ENCODE measurements around the gene RBM15.
A peak's percentile ranks its signal among the peaks of the same experiment; 100 is the strongest.

RBM15 gene

DNA sequence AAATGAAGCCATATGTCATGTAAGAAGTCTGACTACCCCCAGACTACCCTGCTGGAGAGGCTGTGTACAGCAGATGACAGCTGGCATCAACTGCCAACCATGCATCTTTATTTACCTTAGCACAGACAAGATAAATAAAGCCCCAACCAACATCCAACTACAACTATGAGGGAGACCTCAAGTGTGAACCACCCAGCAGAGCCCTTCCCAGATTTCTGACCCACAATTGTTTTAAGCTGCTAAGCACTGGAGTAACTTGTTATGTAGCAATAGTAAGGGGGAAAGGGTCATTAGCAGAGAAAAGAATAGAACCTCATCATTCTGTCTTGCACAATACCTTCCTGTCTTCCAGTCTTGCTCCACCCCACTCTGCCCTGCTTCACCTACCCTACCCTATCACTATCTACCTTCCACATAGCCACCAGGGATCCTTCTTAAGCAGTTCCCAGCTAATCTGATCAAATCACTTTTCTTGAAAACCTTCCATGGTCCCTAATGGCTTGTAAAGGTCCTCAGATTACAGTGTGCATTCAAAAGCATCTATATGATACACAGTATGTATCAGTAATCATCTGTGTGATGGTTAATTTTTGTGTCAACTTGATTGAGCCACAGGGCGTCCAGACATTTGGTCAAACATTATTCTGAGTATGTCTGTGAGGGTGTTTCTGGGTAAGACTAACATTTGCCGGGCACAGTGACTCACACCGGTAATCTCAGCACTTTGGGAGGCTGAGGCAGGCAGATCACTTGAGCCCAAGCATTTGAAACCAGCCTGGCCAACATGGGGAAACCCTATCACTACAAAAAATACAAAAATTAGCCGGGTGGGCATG, 19.6 kb upstream of the RBM15 start:
- no peak for DNase-seq (ENCODE audit: low read depth in 2 of 2)

DNA sequence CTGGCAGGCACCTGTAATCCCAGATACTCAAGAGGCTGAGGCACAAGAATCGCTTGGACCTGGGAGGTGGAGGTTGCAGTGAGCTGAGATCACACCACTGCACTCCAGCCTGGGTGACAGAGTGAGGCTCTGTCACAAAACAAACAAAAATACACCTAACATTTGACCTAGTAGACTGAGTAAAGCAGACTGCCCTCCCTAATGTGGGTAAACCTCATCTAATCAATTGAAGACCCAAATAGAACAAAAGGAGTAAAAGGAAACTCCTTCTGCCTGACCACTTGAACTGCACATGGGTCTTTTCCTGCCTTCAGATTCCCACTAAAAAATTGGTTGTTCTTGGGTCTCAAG, 19.0 kb upstream of the RBM15 start:
- no peak for DNase-seq (ENCODE audit: low read depth in 2 of 2)

DNA sequence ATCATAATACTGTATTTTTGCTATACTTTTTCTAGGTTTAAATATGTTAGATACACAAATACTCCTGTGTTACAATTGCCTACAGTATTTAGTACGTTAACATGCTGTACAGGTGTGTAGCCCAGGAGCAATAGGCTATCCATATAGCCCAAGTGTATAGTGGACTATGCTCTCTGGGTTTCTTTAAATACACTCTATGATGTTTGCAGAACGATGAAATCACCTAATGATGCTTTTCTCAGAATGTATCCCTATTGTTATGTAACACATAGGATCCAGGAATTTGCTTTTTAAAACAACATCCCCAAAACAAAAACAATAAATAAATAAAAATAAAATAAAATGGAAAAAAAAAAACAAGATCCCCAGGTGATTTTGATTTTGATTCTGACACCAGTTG, 18.1 kb upstream of the RBM15 start:
- no peak for DNase-seq (ENCODE audit: low read depth in 2 of 2)

DNA sequence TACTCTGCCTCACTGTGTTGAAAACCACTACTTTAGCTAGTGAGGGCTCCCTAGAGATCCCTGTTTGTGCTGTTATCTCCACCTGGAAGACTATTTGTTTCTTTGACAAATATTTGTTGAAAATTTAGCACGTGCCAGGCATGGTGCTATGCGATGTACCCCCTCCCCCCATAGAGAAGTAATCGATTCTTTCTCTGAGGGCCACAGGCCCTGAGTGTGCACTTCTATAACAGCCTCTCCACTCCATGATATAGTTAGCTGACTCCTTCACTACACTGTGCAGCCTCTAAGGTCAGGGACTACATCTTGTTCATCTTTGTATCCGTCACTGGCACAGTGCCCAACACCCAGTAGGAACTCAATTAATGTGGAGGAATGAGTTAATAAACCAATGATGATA, 17.3 kb upstream of the RBM15 start:
- no peak for DNase-seq (ENCODE audit: low read depth in 2 of 2)

DNA sequence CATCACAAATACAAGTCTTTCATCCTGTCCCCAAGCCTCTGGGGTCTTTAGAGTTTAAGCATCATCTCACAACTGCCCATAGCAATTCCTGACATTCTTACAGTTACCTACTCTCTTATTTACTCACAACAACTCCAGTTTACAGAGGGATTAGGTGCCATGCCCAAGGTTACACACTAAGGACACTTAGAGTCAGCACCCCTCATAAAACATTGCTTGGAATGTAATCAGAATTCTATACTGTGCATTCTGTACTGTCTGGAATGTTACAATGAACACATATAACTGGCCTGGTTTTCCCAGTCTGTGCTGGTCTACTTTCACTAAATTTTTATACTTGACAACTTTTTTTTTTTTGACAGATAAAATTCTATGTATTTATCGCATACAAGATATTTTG, 14.5 kb upstream of the RBM15 start:
- no peak for DNase-seq (ENCODE audit: low read depth in 2 of 2)

DNA sequence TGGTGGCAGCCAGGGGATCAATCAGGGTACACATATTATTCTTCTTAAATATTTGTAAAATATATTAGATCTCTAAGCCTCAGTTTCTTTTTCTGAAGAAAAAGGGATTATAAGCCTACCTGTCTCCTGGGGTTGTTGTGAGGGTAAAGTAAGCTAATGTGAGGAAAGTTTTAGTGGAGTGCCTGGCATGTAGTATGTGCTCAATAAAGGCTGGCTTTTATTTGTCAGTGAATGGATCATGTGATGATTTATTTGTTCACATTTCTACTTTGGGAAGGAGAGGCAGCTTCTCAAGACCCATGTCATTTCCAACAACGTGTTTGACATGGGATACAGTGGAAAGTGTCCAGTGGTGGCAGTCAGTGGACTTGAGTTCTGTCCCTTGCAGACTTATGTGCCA, 12.4 kb upstream of the RBM15 start:
- no peak for DNase-seq (ENCODE audit: low read depth in 2 of 2)

DNA sequence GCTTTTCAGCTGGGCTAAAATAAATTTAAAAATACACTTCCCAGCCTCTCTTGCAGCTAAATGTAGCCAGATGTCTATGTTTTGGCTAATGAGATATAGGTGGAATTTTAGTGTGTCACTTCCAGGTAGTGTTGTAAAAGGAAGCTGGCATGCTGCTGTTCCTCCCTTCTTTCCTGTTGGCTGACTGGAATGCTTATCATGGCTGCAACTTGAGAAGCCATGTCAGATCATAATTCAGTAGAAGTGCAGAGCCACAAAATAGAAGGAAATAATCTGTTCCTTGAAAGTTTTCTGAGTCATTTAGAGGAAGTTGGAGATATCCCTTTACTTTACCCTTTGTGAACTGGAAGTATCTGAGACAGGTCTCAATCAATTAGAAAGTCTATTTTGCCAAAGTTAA, 10.9 kb upstream of the RBM15 start:
- DNase-seq (ENCODE audit: low read depth in 2 of 2): no peak

DNA sequence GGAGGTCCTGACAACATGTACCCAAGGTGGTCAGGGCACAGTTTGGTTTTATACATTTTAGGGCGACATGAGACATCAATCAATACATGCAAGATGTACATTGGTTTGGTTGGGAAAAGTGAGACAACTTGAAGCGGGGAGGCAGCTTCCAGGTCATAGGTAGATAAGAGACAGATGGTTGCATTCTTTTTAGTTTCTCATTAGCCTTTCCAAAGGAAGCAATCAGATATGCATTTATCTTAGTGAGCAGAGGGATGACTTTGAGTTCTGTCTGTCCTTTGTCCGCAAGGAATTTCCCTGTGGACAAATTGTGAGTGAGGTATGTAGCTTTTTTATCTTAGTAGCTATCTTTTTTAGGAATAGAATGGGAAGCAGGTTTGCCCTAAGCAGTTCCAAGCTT, 10.5 kb upstream of the RBM15 start:
- no peak for DNase-seq (ENCODE audit: low read depth in 2 of 2)

DNA sequence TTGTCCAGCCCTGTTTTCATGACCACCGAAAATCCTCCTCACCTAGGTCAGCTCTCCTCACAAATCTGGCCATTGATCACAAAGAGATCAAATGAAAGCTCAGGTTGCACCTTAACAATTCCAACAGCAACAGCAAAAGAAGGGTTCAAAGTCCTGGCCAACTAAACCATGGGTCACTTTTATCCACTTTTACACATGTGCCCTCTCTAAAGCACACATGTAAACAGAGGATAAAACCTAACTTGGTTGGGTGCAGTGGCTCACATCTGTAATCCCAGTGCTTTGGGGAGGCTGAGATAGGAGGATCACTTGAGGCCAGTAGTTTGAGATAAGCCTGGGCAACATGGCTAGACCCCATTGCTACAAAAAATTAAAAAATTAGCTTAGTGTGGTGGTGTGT, 3.9 kb upstream of the RBM15 start:
- no peak for DNase-seq (ENCODE audit: low read depth in 2 of 2)

DNA sequence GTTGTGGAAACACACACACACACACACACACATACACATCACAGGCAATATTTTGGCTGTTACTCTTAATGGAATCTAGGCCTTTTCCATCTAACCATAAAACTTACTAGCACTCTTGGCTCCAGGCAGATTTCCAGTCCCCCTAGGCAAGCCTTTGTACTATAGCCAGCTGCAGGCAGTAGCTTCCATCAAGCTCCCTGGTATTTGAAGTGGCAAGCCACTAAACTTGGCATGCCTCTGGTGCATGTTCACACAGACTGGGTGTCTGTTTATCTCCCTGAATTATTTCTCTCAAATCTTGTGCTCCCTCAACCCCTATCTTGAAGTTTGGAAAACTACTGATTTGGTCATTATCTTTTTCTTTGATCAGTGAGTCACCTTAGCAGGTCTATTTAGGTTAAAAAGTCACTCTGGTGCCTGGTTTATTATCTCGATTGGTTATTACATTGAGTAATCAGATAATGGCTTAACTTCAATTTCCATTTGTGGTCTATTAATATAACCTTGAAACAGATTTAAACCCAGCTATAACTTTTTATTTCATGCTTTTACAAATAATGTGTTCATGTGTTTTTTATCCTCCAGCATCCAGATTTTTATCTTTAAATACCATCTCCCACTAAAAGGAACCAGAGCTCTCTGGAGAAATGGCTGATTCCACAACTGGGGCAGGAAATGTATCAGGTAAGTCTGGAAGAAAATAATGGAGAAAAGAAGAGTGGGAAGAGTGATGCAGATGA, 2.7 kb upstream of the RBM15 start:
- DNase-seq (ENCODE audit: low read depth in 2 of 2): no peak

DNA sequence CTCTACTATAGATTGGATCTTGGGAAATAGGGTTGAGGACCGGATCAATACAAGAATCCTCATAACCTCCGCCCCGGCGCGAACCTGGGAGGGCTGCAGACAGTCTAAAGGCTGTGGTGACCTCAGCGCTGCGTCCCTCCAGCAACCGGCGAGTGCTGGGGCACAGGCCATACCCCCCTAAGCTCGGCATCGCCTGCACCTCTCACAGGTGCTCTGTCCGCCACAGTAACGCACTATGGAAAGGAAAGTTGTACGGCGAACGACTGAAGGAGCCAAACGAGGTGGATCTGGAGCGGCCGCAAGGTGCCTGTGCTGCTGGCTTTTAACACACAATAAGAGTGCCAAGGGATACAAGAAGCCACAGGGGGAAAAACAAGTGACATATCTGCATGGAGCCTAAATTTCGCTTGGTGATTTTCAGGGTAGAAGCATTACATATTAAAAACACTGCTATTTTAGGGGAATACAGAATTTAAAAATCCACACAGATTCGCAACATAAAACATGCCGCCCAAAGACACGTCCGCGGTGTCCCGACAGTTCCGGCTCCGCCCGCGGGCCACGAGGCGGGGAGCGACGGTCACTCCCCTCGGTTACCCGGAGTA, 1.4 kb upstream of the RBM15 start:
- DNase-seq (ENCODE audit: low read depth in 2 of 2): no peak

DNA sequence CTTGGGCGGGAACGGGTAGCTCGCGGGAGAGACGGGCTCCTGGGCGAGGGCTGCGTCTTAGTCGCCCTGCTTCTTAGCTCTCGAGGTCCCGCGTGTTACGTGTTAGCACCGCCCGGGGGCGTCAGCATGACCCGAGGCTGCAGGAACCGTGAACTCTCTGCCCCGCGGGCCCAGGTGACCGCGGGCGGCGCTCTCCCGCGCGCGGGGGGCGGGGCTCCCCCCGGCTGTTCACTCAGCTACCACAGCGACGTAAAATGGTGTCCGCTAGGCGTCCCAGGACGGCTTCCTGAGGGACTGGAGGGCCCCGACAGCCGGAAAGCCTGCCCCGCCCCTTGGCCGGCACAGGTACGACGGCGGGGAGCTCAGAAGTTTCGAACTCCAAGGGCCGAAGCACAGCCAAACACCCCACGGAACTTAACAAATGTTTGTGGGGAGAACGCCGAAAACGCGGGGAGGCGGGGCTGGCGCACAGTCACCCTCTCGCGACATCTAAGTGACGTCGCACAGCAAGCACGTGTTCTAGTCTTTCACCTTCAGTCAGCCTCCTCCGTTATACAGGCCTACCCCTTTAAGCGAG, 780 bp upstream of the RBM15 start:
- DNase-seq (ENCODE audit: low read depth in 2 of 2): peak; percentile 73 to 80

DNA sequence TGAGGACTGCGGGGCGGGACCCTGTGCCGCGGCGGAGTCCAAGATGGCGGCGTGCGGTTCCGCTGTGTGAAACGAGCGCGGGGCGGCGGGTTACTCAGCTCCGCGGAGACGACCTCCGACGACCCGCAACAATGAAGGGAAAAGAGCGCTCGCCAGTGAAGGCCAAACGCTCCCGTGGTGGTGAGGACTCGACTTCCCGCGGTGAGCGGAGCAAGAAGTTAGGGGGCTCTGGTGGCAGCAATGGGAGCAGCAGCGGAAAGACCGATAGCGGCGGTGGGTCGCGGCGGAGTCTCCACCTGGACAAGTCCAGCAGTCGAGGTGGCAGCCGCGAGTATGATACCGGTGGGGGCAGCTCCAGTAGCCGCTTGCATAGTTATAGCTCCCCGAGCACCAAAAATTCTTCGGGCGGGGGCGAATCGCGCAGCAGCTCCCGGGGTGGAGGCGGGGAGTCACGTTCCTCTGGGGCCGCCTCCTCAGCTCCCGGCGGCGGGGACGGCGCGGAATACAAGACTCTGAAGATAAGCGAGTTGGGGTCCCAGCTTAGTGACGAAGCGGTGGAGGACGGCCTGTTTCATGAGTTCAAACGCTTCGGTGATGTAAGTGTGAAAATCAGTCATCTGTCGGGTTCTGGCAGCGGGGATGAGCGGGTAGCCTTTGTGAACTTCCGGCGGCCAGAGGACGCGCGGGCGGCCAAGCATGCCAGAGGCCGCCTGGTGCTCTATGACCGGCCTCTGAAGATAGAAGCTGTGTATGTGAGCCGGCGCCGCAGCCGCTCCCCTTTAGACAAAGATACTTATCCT, 430 bp downstream of the RBM15 start:
- peak; percentile 18 to 41 for DNase-seq (ENCODE audit: low read depth in 2 of 2)

DNA sequence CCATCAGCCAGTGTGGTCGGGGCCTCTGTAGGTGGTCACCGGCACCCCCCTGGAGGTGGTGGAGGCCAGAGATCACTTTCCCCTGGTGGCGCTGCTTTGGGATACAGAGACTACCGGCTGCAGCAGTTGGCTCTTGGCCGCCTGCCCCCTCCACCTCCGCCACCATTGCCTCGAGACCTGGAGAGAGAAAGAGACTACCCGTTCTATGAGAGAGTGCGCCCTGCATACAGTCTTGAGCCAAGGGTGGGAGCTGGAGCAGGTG, 961 bp downstream of the RBM15 start:
- DNase-seq (ENCODE audit: low read depth in 2 of 2): peak in 1 of 2 donors; percentile 1

DNA sequence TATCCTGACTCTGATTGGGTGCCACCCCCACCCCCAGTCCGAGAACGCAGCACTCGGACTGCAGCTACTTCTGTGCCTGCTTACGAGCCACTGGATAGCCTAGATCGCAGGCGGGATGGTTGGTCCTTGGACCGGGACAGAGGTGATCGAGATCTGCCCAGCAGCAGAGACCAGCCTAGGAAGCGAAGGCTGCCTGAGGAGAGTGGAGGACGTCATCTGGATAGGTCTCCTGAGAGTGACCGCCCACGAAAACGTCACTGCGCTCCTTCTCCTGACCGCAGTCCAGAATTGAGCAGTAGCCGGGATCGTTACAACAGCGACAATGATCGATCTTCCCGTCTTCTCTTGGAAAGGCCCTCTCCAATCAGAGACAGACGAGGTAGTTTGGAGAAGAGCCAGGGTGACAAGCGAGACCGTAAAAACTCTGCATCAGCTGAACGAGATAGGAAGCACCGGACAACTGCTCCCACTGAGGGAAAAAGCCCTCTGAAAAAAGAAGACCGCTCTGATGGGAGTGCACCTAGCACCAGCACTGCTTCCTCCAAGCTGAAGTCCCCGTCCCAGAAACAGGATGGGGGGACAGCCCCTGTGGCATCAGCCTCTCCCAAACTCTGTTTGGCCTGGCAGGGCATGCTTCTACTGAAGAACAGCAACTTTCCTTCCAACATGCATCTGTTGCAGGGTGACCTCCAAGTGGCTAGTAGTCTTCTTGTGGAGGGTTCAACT, 2.1 kb downstream of the RBM15 start:
- no peak for DNase-seq (ENCODE audit: low read depth in 2 of 2)

DNA sequence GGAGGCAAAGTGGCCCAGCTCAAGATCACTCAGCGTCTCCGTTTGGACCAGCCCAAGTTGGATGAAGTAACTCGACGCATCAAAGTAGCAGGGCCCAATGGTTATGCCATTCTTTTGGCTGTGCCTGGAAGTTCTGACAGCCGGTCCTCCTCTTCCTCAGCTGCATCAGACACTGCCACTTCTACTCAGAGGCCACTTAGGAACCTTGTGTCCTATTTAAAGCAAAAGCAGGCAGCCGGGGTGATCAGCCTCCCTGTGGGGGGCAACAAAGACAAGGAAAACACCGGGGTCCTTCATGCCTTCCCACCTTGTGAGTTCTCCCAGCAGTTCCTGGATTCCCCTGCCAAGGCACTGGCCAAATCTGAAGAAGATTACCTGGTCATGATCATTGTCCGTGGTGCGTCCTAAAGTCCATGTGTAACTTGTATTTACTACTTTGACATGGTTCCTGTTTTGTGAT, 2.7 kb downstream of the RBM15 start:
- no peak for DNase-seq (ENCODE audit: low read depth in 2 of 2)

DNA sequence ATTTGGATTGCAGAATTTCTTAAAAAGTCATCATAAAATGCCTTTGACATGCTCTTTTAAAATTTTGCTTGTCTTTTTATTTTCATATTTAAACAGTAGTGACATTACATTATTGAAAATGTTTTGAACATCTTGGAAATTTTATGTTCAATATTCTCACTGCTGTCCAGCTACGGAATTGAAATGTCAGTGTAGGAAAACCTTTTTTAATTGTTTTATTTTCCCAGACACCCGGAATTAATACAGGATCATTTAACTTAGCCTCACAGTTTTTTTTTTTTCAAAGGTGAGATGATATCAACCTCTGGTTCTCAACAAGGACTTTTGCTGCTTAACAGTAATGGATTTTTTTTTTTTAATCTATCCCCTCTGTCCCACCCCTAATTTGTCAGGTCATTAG, 4.1 kb downstream of the RBM15 start:
- no peak for DNase-seq (ENCODE audit: low read depth in 2 of 2)

DNA sequence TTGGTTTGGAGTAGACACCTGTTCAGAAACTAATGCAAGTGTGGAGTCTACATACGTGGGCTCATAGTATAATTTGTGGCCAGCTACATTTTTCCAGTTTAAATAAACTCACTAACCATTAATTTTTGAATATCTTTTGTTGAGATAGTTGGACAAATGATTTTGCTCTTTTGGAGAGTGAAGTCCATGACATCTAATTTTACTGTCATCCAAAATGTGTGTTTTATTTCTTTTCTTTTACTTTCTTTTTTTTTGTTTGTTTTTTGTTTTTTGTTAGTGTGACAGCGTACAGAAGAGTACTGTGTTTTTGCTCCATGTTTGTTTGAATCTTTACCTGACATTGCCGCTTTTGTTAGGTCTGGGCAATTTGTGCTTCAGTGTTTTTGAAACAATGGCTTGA, 5.0 kb downstream of the RBM15 start:
- no peak for DNase-seq (ENCODE audit: low read depth in 2 of 2)

DNA sequence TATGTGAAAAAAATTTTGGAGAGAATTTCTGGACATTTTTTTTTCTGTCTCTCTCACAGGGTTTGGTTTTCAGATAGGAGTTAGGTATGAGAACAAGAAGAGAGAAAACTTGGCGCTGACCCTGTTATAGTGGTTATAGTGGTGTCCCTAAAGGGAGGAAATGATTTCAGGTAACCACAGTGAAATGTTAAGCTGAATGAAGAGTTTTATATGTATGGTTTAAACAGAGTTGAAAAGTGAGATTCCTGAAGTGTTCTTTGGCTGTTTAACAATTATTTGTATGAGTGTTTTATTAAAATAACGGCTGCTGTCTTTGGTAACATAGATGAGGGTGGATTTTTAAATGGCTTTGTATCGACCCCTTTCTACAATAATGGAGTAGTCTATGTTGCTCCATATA, 6.3 kb downstream of the RBM15 start:
- no peak for DNase-seq (ENCODE audit: low read depth in 2 of 2)

DNA sequence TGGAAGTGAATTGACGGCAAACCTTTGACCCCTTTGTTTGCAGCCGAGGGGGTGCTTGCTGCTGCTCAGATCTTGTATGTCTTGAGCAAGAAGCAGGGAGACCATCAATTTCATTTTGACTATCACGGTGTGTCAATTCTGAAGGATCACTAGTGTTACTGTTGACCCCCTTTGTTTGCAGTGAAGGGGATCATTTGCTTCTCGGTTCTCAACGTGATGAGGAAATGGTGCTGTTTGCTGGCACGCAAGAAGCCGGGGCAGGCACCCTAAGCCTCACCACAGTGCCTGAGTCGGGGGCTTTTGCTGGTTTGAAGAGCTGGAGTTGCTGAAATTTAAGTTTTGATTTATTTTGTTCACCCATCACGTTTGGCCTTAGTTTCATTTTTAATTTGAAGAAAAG, 7.5 kb downstream of the RBM15 start:
- no peak for DNase-seq (ENCODE audit: low read depth in 2 of 2)

DNA sequence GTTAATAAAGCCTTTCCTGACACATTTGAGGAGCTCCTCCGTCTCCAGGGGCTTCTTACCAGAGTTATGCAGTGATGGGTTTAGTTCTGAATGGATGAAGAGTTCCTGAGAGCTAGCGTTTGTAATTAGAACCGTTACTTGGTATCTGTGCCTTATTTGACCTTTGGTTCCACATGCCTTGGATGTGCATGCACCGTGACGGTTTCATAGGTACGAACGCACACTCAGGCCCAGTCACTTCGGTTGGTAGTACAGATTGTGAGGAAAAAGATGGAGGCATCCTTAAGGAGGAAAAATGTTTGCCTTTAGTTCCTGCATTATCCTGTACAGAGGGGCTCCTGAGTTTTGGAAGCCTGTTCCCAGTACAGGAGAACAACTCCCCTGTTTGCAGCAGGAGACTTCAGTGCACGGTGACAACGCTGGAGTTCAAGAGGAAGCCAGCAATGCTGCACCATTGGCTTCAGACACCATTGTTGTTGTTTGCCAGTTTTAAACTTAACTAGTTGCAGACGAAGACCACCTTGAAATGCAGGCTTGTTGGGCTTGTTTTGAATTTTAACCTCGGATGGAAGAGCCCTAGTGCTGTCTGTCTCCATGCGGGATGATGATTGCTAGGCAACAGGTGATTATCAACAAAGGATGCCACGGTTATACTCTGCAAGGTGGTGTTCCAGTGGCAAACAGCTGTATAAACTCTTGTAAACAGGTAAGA, 8.2 kb downstream of the RBM15 start:
- no peak for DNase-seq (ENCODE audit: low read depth in 2 of 2)

Measured in activated CD8-positive, alpha-beta memory T cell treated with anti-CD3 and anti-CD28 coated beads for 4 hours (primary cell).